Caco-2 (cell line): ENCODE data around the gene PLEKHD1. TPM values are rescaled to one million over a fixed set of nuclear protein-coding genes. Genes with fewer than 3 reads are reported as not detected.

Experiments
- BruUV-seq: library from RNA; stranded (reverse); fragments of 400-500 nt; replicated peaks from 2 replicates; lab custom pipeline; 2021; lab: Mats Ljungman, UMichigan
- CTCF ChIA-PET: fragments of 300-600 bp; sonication (Branson Sonifier 250); formaldehyde crosslinking; loops from one replicate; lab custom pipeline; 2022; ENCODE audit warnings: antibody characterized with exemption; lab: Charles Lee
- POLR2A ChIA-PET: fragments of 300-600 bp; sonication (Branson Sonifier 250); formaldehyde crosslinking; loops from one replicate; lab custom pipeline; 2022; ENCODE audit warnings: antibody characterized with exemption; lab: Charles Lee
- DNase-seq, 2 experiments: peaks; one replicate each; pipeline versions ENCODE4 v3.0.0 to v3.0.0-alpha.2; 2020 to 2022
- H3K27me3 ChIP-seq: replicated peaks from 2 replicates; pipeline ENCODE4 v1.6.0; 2011; ENCODE audit warnings: low read length; ENCODE audit not compliant: control insufficient read depth, insufficient read depth
- H3K36me3 ChIP-seq: 2 replicates; pipeline ENCODE4 v1.5.1; 2011; ENCODE audit warnings: low read length; ENCODE audit not compliant: control insufficient read depth, insufficient read depth
- H3K4me1 ChIP-seq: fragments of 250-450 bp; sonication (Bioruptor Pico); 2 replicates; pipeline ENCODE4 v1.5.1; 2020; ENCODE audit warnings: mild to moderate bottlenecking
- H3K4me3 ChIP-seq: 2 replicates; pipeline ENCODE4 v1.5.1; 2011; ENCODE audit warnings: low read depth, mild to moderate bottlenecking, control low read depth, low read length
- H3K9me3 ChIP-seq: fragments of 250-450 bp; sonication (Bioruptor Pico); 2 replicates; pipeline ENCODE4 v1.5.1; 2020; ENCODE audit warnings: mild to moderate bottlenecking, moderate library complexity
- H3K27ac Mint-ChIP-seq: one replicate; pipeline ENCODE4 v1.8.0; 2022; ENCODE audit warnings: mixed read lengths; ENCODE audit not compliant: unreplicated experiment
- H3K27me3 Mint-ChIP-seq: one replicate; pipeline ENCODE4 v1.8.0; 2022; ENCODE audit warnings: mixed read lengths; ENCODE audit not compliant: insufficient read depth, unreplicated experiment
- H3K36me3 Mint-ChIP-seq: one replicate; pipeline ENCODE4 v1.8.0; 2022; ENCODE audit warnings: mild to moderate bottlenecking, mixed read lengths; ENCODE audit not compliant: insufficient read depth, unreplicated experiment
- H3K4me1 Mint-ChIP-seq: one replicate; pipeline ENCODE4 v1.8.0; 2022; ENCODE audit warnings: low read depth, mixed read lengths; ENCODE audit not compliant: unreplicated experiment
- H3K4me3 Mint-ChIP-seq: one replicate; pipeline ENCODE4 v1.8.0; 2022; ENCODE audit warnings: mild to moderate bottlenecking, moderate library complexity, mixed read lengths; ENCODE audit not compliant: unreplicated experiment
- H3K9me3 Mint-ChIP-seq: one replicate; pipeline ENCODE4 v1.8.0; 2022; ENCODE audit warnings: mixed read lengths; ENCODE audit not compliant: unreplicated experiment
- CTCF ChIP-seq, 2 experiments: fragments of 200-600 bp in 1 of 2; IDR thresholded peaks; 1 replicate in 1 of 2; 2 replicates in 1 of 2; pipeline versions ENCODE4 v1.5.1 to v1.8.0; 2011 to 2022; ENCODE audit warnings: antibody characterized with exemption in 1 of 2, control low read depth in 1 of 2, inconsistent platforms in 1 of 2, low read depth in 1 of 2, low read length in 1 of 2, mild to moderate bottlenecking in 1 of 2, moderate library complexity in 1 of 2; ENCODE audit not compliant: insufficient read depth in 1 of 2, severe bottlenecking in 1 of 2, unreplicated experiment in 1 of 2
- intact Hi-C: fragments of 100-400 bp; cut with micrococcal nuclease; formaldehyde crosslinking; loops from one replicate; pipeline ENCODE4 v1.10.0; 2022; ENCODE audit not compliant: unreplicated experiment
- total RNA-seq: library from RNA; stranded (reverse); gene quantifications from 2 replicates; pipeline ENCODE4 v1.2.3, GENCODE V29; 2022

Gene PLEKHD1
- total RNA-seq, 1 experiment from 2014 or later = 0.50 TPM

- H3K27ac Mint-ChIP-seq = no peak overlapping the region
- peaks cover 17% of the 10 kb centered on the region for H3K4me1 ChIP-seq
- no peak overlapping the region for H3K4me3 Mint-ChIP-seq
- no peak overlapping the region for H3K4me3 ChIP-seq
- no peaks in the 10 kb centered on the region for H3K36me3 ChIP-seq
- no peak for DNase-seq
- POLR2A ChIA-PET = no interaction called here
- H3K36me3 Mint-ChIP-seq = no peaks in the 10 kb centered on the region
- H3K27me3 Mint-ChIP-seq = no peaks in the 10 kb centered on the region
- H3K4me1 Mint-ChIP-seq = peaks cover 6% of the 10 kb centered on the region
- no peak for TF ChIP-seq CTCF (IDR thresholded peaks at IDR 0.05; ENCODE audit: insufficient read depth in 1 of 2, low read depth in 1 of 2, low read length in 1 of 2, severe bottlenecking in 1 of 2, unreplicated experiment in 1 of 2)
- H3K27me3 ChIP-seq = no peaks in the 10 kb centered on the region
- no TSS peak for BruUV-seq
- CTCF ChIA-PET = interaction anchor here (0.6 kb wide), 1 partner anchor 376 kb away, joined by 3 read pairs; no protein-coding TSS in a partner anchor
- no peaks in the 10 kb centered on the region for H3K9me3 ChIP-seq
- H3K9me3 Mint-ChIP-seq = no peaks in the 10 kb centered on the region
- intact Hi-C loops = no loop called here
Measured at GRCh38 chr14:69528143-69528542, 43.6 kb downstream of the PLEKHD1 start.

DNA sequence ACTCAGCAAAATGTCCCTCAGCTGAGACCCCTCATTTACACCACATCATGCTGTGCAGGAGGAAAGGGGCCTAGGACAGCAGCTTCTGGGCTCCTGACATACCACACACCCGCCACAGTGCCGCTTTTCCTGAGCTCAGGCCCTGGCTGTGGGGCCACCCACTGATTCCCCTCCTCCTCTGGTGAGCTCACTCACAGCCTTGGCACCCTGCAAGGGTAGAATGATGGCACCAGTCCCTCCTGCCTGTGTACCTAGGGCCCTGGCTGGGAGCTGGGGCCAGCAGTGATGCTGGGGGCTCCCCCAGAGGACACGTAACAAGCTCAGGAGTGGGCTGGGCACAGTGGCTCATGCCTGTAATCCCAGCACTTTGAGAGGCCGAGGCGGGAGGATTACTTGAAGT, 44.4 kb downstream of the PLEKHD1 start:
- Histone ChIP-seq H3K9me3 (no peaks in the 10 kb centered on the region), H3K4me3 (no peak overlapping the region), H3K4me1 (peaks cover 19% of the 10 kb centered on the region), H3K27me3 (no peaks in the 10 kb centered on the region), H3K36me3 (no peaks in the 10 kb centered on the region)
- H3K27ac Mint-ChIP-seq = no peak overlapping the region
- intact Hi-C loops = no loop called here
- POLR2A ChIA-PET = no interaction called here
- H3K9me3 Mint-ChIP-seq = no peaks in the 10 kb centered on the region
- BruUV-seq = no TSS peak
- H3K36me3 Mint-ChIP-seq = no peaks in the 10 kb centered on the region
- no peak overlapping the region for H3K4me3 Mint-ChIP-seq
- DNase-seq = no peak
- no peaks in the 10 kb centered on the region for H3K27me3 Mint-ChIP-seq
- CTCF ChIA-PET = interaction anchor here (0.6 to 1.3 kb wide), 2 partner anchors 46 to 245 kb away, joined by 3 read pairs; partner anchors contain the start of gene CCDC177
- no peak for TF ChIP-seq CTCF (IDR thresholded peaks at IDR 0.05; ENCODE audit: insufficient read depth in 1 of 2, low read depth in 1 of 2, low read length in 1 of 2, severe bottlenecking in 1 of 2, unreplicated experiment in 1 of 2)
- peaks cover 6% of the 10 kb centered on the region for H3K4me1 Mint-ChIP-seq

- H3K4me1 Mint-ChIP-seq = peaks cover 6% of the 10 kb centered on the region
- intact Hi-C loops = no loop called here
- H3K27me3 Mint-ChIP-seq = no peaks in the 10 kb centered on the region
- no peak overlapping the region for H3K27ac Mint-ChIP-seq
- no peaks in the 10 kb centered on the region for H3K9me3 Mint-ChIP-seq
- no peaks in the 10 kb centered on the region for H3K9me3 ChIP-seq
- H3K4me1 ChIP-seq = peaks cover 19% of the 10 kb centered on the region
- no peaks in the 10 kb centered on the region for H3K36me3 ChIP-seq
- CTCF ChIA-PET = interaction anchor here (0.6 to 1.3 kb wide), 2 partner anchors 45 to 245 kb away, joined by 3 read pairs; partner anchors contain the start of gene CCDC177
- no peak for TF ChIP-seq CTCF (IDR thresholded peaks at IDR 0.05; ENCODE audit: insufficient read depth in 1 of 2, low read depth in 1 of 2, low read length in 1 of 2, severe bottlenecking in 1 of 2, unreplicated experiment in 1 of 2)
- H3K4me3 Mint-ChIP-seq = no peak overlapping the region
- no peak overlapping the region for H3K4me3 ChIP-seq
- POLR2A ChIA-PET = no interaction called here
- no peak for DNase-seq
- no TSS peak for BruUV-seq
- no peaks in the 10 kb centered on the region for H3K36me3 Mint-ChIP-seq
- no peaks in the 10 kb centered on the region for H3K27me3 ChIP-seq
Measured at GRCh38 chr14:69529563-69529962, 45.0 kb downstream of the PLEKHD1 start.
